K562 (cell line): ENCODE measurements around the gene VPREB3. TPM values are rescaled to one million over a fixed set of nuclear protein-coding genes. Genes with fewer than 3 reads are reported as not detected.
A peak's percentile ranks its signal among the peaks of the same experiment; 100 is the strongest.

Experiments used
- ATAC-seq: fragments of 200-7000 bp; cut with Tn5 transposase; 3 replicates; pipeline ENCODE4 v1.9.1; 2020; ENCODE audit warnings: moderate library complexity
- BruUV-seq: library from RNA; stranded (reverse); fragments of 400-500 nt; replicated peaks from 2 replicates; lab custom pipeline; 2021; lab: Mats Ljungman, UMichigan
- CTCF ChIA-PET: fragments of 300-600 bp; formaldehyde crosslinking; extraction: SDS; loops from one replicate; lab custom pipeline; 2021; ENCODE audit warnings: low intra/inter-chr PET ratio; lab: Yijun Ruan, JAX
- POLR2A ChIA-PET: fragments of 300-600, 350-650 bp; sonication (Branson Sonifier 250); formaldehyde crosslinking; extraction: SDS; loops from one replicate; lab custom pipeline; 2021; ENCODE audit warnings: antibody characterized with exemption, inconsistent platforms; lab: Yijun Ruan, JAX
- DNase-seq, 4 experiments: peaks; one replicate each; pipeline versions ENCODE4 v3.0.0 to v3.0.0-alpha.2; 2011 to 2018; ENCODE audit warnings: low spot score in 3 of 4, mixed read lengths in 3 of 4; ENCODE audit errors: extremely low read depth in 1 of 4
- FAIRE-seq: peaks from 2 replicates; lab custom pipeline; 2011; peaks lifted over from hg19 to GRCh38; lab: Jason Lieb, UNC
- H2AFZ ChIP-seq: 2 replicates; pipeline ENCODE4 v1.6.0; 2011; ENCODE audit warnings: low read depth, low read length, control low read depth, inconsistent platforms
- H3K27ac ChIP-seq: fragments of 200-600 bp; 3 replicates; pipeline ENCODE4 v1.8.0; 2011; ENCODE audit warnings: low read depth, mild to moderate bottlenecking, control low read depth, inconsistent platforms, low read length, moderate library complexity, mixed read lengths; ENCODE audit errors: extremely low read depth
- H3K27me3 ChIP-seq, 2 experiments: fragments of 300-600 bp in 1 of 2; 2 replicates in 1 of 2; 3 replicates in 1 of 2; pipeline versions ENCODE4 v1.6.0 to v1.8.0; 2011; ENCODE audit warnings: inconsistent platforms in 2 of 2, low read length in 2 of 2, mild to moderate bottlenecking in 1 of 2, mixed read lengths in 1 of 2, moderate library complexity in 1 of 2; ENCODE audit not compliant: control insufficient read depth in 2 of 2, insufficient read depth in 2 of 2
- H3K36me3 ChIP-seq: fragments of 300-600 bp; 3 replicates; pipeline ENCODE4 v1.8.0; 2011; ENCODE audit warnings: mild to moderate bottlenecking, low read length, inconsistent platforms; ENCODE audit not compliant: control insufficient read depth, insufficient read depth
- H3K4me1 ChIP-seq, 2 experiments: fragments of 200-600 bp in 1 of 2; replicated peaks in 1 of 2; 2 replicates in 1 of 2; 3 replicates in 1 of 2; pipeline versions ENCODE4 v1.5.1 to v1.8.0; 2011; ENCODE audit warnings: inconsistent platforms in 2 of 2, low read length in 2 of 2, mild to moderate bottlenecking in 1 of 2, mixed read lengths in 1 of 2, moderate library complexity in 1 of 2; ENCODE audit not compliant: control insufficient read depth in 2 of 2, insufficient read depth in 2 of 2
- H3K4me2 ChIP-seq: 2 replicates; pipeline ENCODE4 v1.6.1; 2011; ENCODE audit warnings: low read length, control low read depth, inconsistent platforms, mixed read lengths; ENCODE audit not compliant: insufficient read depth
- H3K4me3 ChIP-seq: fragments of 200-600 bp; sonication (generic), shearing (Covaris generic); 2 replicates; pipeline ENCODE4 v1.5.1; 2016; ENCODE audit warnings: control low read depth, inconsistent platforms
- H3K79me2 ChIP-seq: fragments of 200-600 bp; 3 replicates; pipeline ENCODE4 v1.8.0; 2011; ENCODE audit warnings: low read length, inconsistent platforms; ENCODE audit not compliant: control insufficient read depth, insufficient read depth
- H3K9ac ChIP-seq, 2 experiments: 2 replicates each; pipeline versions ENCODE4 v1.6.0 to v1.6.1; 2011; ENCODE audit warnings: low read depth in 2 of 2, low read length in 2 of 2, control low read depth in 1 of 2, inconsistent platforms in 1 of 2, mild to moderate bottlenecking in 1 of 2, mixed read lengths in 1 of 2; ENCODE audit not compliant: insufficient read depth in 1 of 2
- H3K9me1 ChIP-seq: one replicate; pipeline ENCODE4 v1.6.0; 2011; ENCODE audit warnings: inconsistent platforms, mild to moderate bottlenecking, low read length, moderate library complexity; ENCODE audit not compliant: control insufficient read depth, insufficient read depth
- H3K9me3 ChIP-seq: replicated peaks from 2 replicates; pipeline ENCODE4 v1.5.1; 2011; ENCODE audit warnings: low read depth, low read length, inconsistent platforms; ENCODE audit not compliant: control insufficient read depth, insufficient read depth
- H4K20me1 ChIP-seq: replicated peaks from 2 replicates; pipeline ENCODE4 v1.6.1; 2011; ENCODE audit warnings: low read length, inconsistent platforms, mixed read lengths; ENCODE audit not compliant: control insufficient read depth, insufficient read depth
- BRD9 ChIP-seq: fragments of 450-650 bp; IDR thresholded peaks from 2 replicates; pipeline ENCODE4 v1.6.1; 2018; ENCODE audit warnings: low read depth; ENCODE audit not compliant: partially characterized antibody
- POLR2G ChIP-seq: fragments of 200-400 bp; formaldehyde crosslinking; IDR thresholded peaks from 2 replicates; pipeline ENCODE4 v1.6.1; 2017; ENCODE audit warnings: low read depth, mild to moderate bottlenecking, antibody characterized with exemption, low read length, moderate library complexity
- YY1 ChIP-seq, 3 experiments: IDR thresholded peaks; 2 replicates each; pipeline ENCODE4 v1.6.1; 2011; ENCODE audit warnings: low read length in 2 of 3, mild to moderate bottlenecking in 2 of 3, moderate library complexity in 2 of 3, borderline replicate concordance in 1 of 3, control low read depth in 1 of 3, low read depth in 1 of 3; ENCODE audit not compliant: insufficient read depth in 3 of 3, insufficient replicate concordance in 2 of 3, control insufficient read depth in 1 of 3, insufficient read length in 1 of 3; ENCODE audit errors: extremely low read depth in 1 of 3
- ZNF717 ChIP-seq: fragments of 250-450 bp; sonication (Bioruptor Pico); IDR thresholded peaks from 2 replicates; pipeline ENCODE4 v1.5.0; 2021
- ZNF75A ChIP-seq: fragments of 450-650 bp; formaldehyde crosslinking; IDR thresholded peaks from 2 replicates; pipeline ENCODE4 v1.4.0; 2020; ENCODE audit warnings: mild to moderate bottlenecking
- WGBS: fragments of 100-300 bp; shearing (Covaris generic); methylation state at CpG from one replicate; pipeline ENCODE4 v1.1.6; 2016; ENCODE audit warnings: low coverage, mixed read lengths; ENCODE audit not compliant: insufficient coverage; ENCODE audit errors: missing lambda C conversion rate; 5-methylcytosine and 5-hydroxymethylcytosine counted together
- in situ Hi-C: fragments of 300-500 bp; cut with MboI; formaldehyde crosslinking; loops from 4 replicates; pipeline ENCODE4 v1.15.0; 2018; ENCODE audit warnings: inconsistent platforms, mixed read lengths
- intact Hi-C: fragments of 100-400 bp; cut with micrococcal nuclease; formaldehyde crosslinking; loops from 2 replicates; pipeline ENCODE4 v1.14.2; 2022
- polyA plus RNA-seq, 8 experiments: library from polyadenylated mRNA; depleted of rRNA in 4 of 8; stranded (reverse) in 5 of 8; unstranded in 3 of 8; fragments of >200 nt; fragmentation: Nextera tagmentation in 2 of 8; fragmentation: Illumina TruSeq in 1 of 8; extraction: Ambion mirVana in 2 of 8; extraction: Trizol in 1 of 8; gene quantifications; 2 replicates each; pipeline versions ENCODE4 v1.2.1 to v1.2.3, GENCODE V29; 2011 to 2014; ENCODE audit warnings: inconsistent platforms in 1 of 8, missing spikeins in 1 of 8
- total RNA-seq, 7 experiments: library from RNA; depleted of rRNA in 6 of 7; stranded (reverse); fragments of >200 nt in 6 of 7; fragmentation: Illumina TruSeq in 2 of 7; extraction: Trizol in 2 of 7; gene quantifications; 2 replicates each; pipeline versions ENCODE4 v1.2.1 to v1.2.3, GENCODE V29; 2011 to 2021; ENCODE audit warnings: low replicate concordance in 1 of 7

Gene VPREB3
- total and polyA plus RNA-seq, 9 of the 15 experiments (the other 6 are each of a cell fraction or from before 2014, with no cell fraction given): 0.14 to 0.71 (median 0.20) TPM; not detected in 6

- FAIRE-seq (no peak), ATAC-seq (no peak), DNase-seq (no peak)
- Histone ChIP-seq H3K79me2 (no peaks in the 10 kb centered on the region), H4K20me1 (no peaks in the 10 kb centered on the region), H3K9me1 (no peaks in the 10 kb centered on the region), H3K4me3 (no peak overlapping the region), H2AFZ (no peak overlapping the region), H3K9me3 (no peaks in the 10 kb centered on the region), H3K27me3 (no peaks in the 10 kb centered on the region), H3K27ac (no peak overlapping the region), H3K4me1 (no peaks in the 10 kb centered on the region; a peak in 1 of 5 replicates), H3K36me3 (peaks cover 63% of the 10 kb centered on the region; the same call in 2 of the 3 replicates), H3K9ac (no peak overlapping the region; a peak in 1 of 4 replicates), H3K4me2 (no peak overlapping the region)
- intact Hi-C loops: no loop called here
- 77% methylated on average over 12 of the region's 21 CpGs for WGBS
- CTCF ChIA-PET: no interaction called here
- TF ChIP-seq BRD9 (no peak), ZNF717 (CRISPR knock-in tag) (no peak), ZNF75A (no peak), YY1 (IDR thresholded peaks at IDR 0.05; ENCODE audit: borderline replicate concordance in 1 of 3, control insufficient read depth in 1 of 3, extremely low read depth in 1 of 3, insufficient read depth in 3 of 3, insufficient read length in 1 of 3, insufficient replicate concordance in 2 of 3, low read depth in 1 of 3, low read length in 2 of 3) (peak in 1 of 3 experiments; percentile 40), POLR2G (peak; percentile 19; the same call in 1 of the 2 replicates)
- no TSS peak for BruUV-seq
- POLR2A ChIA-PET: interaction anchor here (0.9 to 1.0 kb wide), 2 partner anchors 8 to 19 kb away, joined by 3 read pairs; no protein-coding TSS in a partner anchor
- in situ Hi-C loops: no loop called here
Observed at GRCh38 chr22:23803001-23803819, 49.0 kb upstream of the VPREB3 start.
